Endothelial cell of umbilical vein (primary cell): ENCODE measurements around the gene PNKD. TPM values are rescaled to one million over a fixed set of nuclear protein-coding genes. Genes with fewer than 3 reads are reported as not detected.

Experiments used
- BruUV-seq: library from RNA; stranded (reverse); fragments of 400-500 nt; replicated peaks from 2 replicates; lab custom pipeline; 2021; lab: Mats Ljungman, UMichigan
- CTCF ChIA-PET: fragments of 300-600, 350-600 bp; sonication (Branson Sonifier 250); formaldehyde crosslinking; loops from one replicate; lab custom pipeline; 2021; ENCODE audit warnings: antibody characterized with exemption, inconsistent platforms; lab: Charles Lee
- POLR2A ChIA-PET: fragments of 300-600, 350-600 bp; sonication (Branson Sonifier 250); formaldehyde crosslinking; loops from one replicate; lab custom pipeline; 2021; ENCODE audit warnings: antibody characterized with exemption, inconsistent platforms; lab: Charles Lee
- DNase-seq: peaks from one replicate; pipeline ENCODE4 v3.0.0-alpha.2; 2011; ENCODE audit warnings: low read depth, low spot score
- FAIRE-seq: peaks from 2 replicates; lab custom pipeline; 2011; peaks lifted over from hg19 to GRCh38; lab: Jason Lieb, UNC
- H2AFZ ChIP-seq: 2 replicates; pipeline ENCODE4 v1.6.0; 2012; ENCODE audit warnings: low read depth, low read length, control low read depth, inconsistent platforms
- H3K27ac ChIP-seq: 2 replicates; pipeline ENCODE4 v1.5.1; 2011; ENCODE audit warnings: low read depth, mild to moderate bottlenecking, control low read depth, low read length, moderate library complexity; ENCODE audit not compliant: insufficient read depth
- H3K27me3 ChIP-seq, 2 experiments: 2 replicates each; pipeline versions ENCODE4 v1.6.0 to v1.6.1; 2011; ENCODE audit warnings: low read length in 2 of 2, mixed read lengths in 1 of 2; ENCODE audit not compliant: control insufficient read depth in 2 of 2, insufficient read depth in 2 of 2
- H3K36me3 ChIP-seq, 2 experiments: 2 replicates in 1 of 2; 3 replicates in 1 of 2; pipeline ENCODE4 v1.5.1; 2011; ENCODE audit warnings: low read length in 2 of 2, mild to moderate bottlenecking in 1 of 2, moderate library complexity in 1 of 2; ENCODE audit not compliant: control insufficient read depth in 2 of 2, insufficient read depth in 2 of 2; ENCODE audit errors: extremely low read depth in 1 of 2
- H3K4me1 ChIP-seq: 3 replicates; pipeline ENCODE4 v1.5.1; 2011; ENCODE audit warnings: mild to moderate bottlenecking, low read length; ENCODE audit not compliant: control insufficient read depth, insufficient read depth; ENCODE audit errors: extremely low read depth
- H3K4me2 ChIP-seq: 2 replicates; pipeline ENCODE4 v1.6.1; 2011; ENCODE audit warnings: low read length, control low read depth, mixed read lengths; ENCODE audit not compliant: insufficient read depth
- H3K4me3 ChIP-seq, 3 experiments: fragments of 200-600 bp in 1 of 3; sonication (generic), shearing (Covaris generic) in 1 of 3; replicated peaks in 1 of 3; 2 replicates each; pipeline ENCODE4 v1.5.1; 2011 to 2016; ENCODE audit warnings: control low read depth in 3 of 3, low read length in 3 of 3, mild to moderate bottlenecking in 2 of 3, inconsistent platforms in 1 of 3, low read depth in 1 of 3, moderate library complexity in 1 of 3; ENCODE audit not compliant: insufficient read depth in 1 of 3
- H3K79me2 ChIP-seq: 2 replicates; pipeline ENCODE4 v1.6.0; 2012; ENCODE audit warnings: low read length, inconsistent platforms; ENCODE audit not compliant: control insufficient read depth, insufficient read depth
- H3K9ac ChIP-seq: replicated peaks from 2 replicates; pipeline ENCODE3; 2011; ENCODE audit warnings: low read length, control low read depth; ENCODE audit not compliant: insufficient read depth; ENCODE audit errors: extremely low read depth
- H3K9me1 ChIP-seq: replicated peaks from 3 replicates; pipeline ENCODE4 v1.6.0; 2011; ENCODE audit warnings: mild to moderate bottlenecking, low read length; ENCODE audit not compliant: control insufficient read depth, insufficient read depth; ENCODE audit errors: extremely low read depth
- H3K9me3 ChIP-seq: replicated peaks from 2 replicates; pipeline ENCODE4 v1.5.1; 2012; ENCODE audit warnings: low read length, inconsistent platforms; ENCODE audit not compliant: control insufficient read depth, insufficient read depth
- H4K20me1 ChIP-seq: replicated peaks from 2 replicates; pipeline ENCODE3; 2011; ENCODE audit warnings: mild to moderate bottlenecking, low read length; ENCODE audit not compliant: control insufficient read depth, insufficient read depth; ENCODE audit errors: extremely low read depth
- CTCF ChIP-seq, 2 donors: IDR thresholded peaks; 1 replicate in 1 of 2; 2 replicates in 1 of 2; pipeline ENCODE4 v1.5.1; 2011; ENCODE audit warnings: low read length in 2 of 2, mild to moderate bottlenecking in 2 of 2, moderate library complexity in 2 of 2, control low read depth in 1 of 2, inconsistent platforms in 1 of 2, low read depth in 1 of 2; ENCODE audit not compliant: insufficient read depth in 1 of 2; ENCODE audit errors: extremely low read depth in 1 of 2
- EZH2 ChIP-seq: IDR thresholded peaks from 2 replicates; pipeline ENCODE4 v1.6.1; 2012; ENCODE audit warnings: borderline replicate concordance, low read depth, mild to moderate bottlenecking, moderate library complexity, low read length, inconsistent platforms; ENCODE audit not compliant: severe bottlenecking
- FOS ChIP-seq: IDR thresholded peaks from 2 replicates; pipeline ENCODE4 v1.6.1; 2011; ENCODE audit warnings: mild to moderate bottlenecking, low read length, moderate library complexity, borderline replicate concordance; ENCODE audit not compliant: insufficient read depth
- GATA2 ChIP-seq: IDR thresholded peaks from 2 replicates; pipeline ENCODE4 v1.7.0; 2011; ENCODE audit warnings: low read depth, mild to moderate bottlenecking, moderate library complexity, mixed read lengths, low read length; ENCODE audit not compliant: insufficient read length, insufficient read depth
- JUN ChIP-seq: IDR thresholded peaks from 2 replicates; pipeline ENCODE4 v1.6.1; 2011; ENCODE audit warnings: borderline replicate concordance, low read depth; ENCODE audit not compliant: insufficient read length, insufficient read depth
- MAX ChIP-seq: IDR thresholded peaks from 2 replicates; pipeline ENCODE4 v1.6.1; 2011; ENCODE audit not compliant: insufficient read depth, insufficient read length
- MYC ChIP-seq: IDR thresholded peaks from one replicate; pipeline ENCODE4 v1.6.1; 2011; ENCODE audit warnings: mild to moderate bottlenecking, low read depth, low read length
- POLR2A ChIP-seq: IDR thresholded peaks from 2 replicates; pipeline ENCODE4 v1.6.1; 2012; ENCODE audit warnings: low read depth, mild to moderate bottlenecking, control low read depth, low read length
- POLR2AphosphoS5 ChIP-seq: IDR thresholded peaks from 2 replicates; pipeline ENCODE4 v1.6.1; 2012; ENCODE audit warnings: low read depth, mild to moderate bottlenecking, control low read depth, low read length, moderate library complexity; ENCODE audit not compliant: insufficient read depth
- dilution Hi-C: fragments of 300-500 bp; cut with MboI; formaldehyde crosslinking; loops from one replicate; pipeline ENCODE4 v1.15.0; 2019; ENCODE audit warnings: low sequenced_read_pairs; ENCODE audit not compliant: extremely low pct_ligation_motif_present
- intact Hi-C: fragments of 100-400 bp; cut with micrococcal nuclease; formaldehyde crosslinking; loops from one replicate; pipeline ENCODE4 v1.10.0; 2022
- polyA plus RNA-seq, 4 experiments: library from polyadenylated mRNA; depleted of rRNA in 3 of 4; stranded (reverse) in 3 of 4; unstranded in 1 of 4; fragments of >200 nt; gene quantifications; 2 replicates each; pipeline versions ENCODE4 v1.2.1 to v1.2.3, GENCODE V29; 2011 to 2012; ENCODE audit warnings: missing spikeins in 1 of 4
- total RNA-seq: library from RNA; stranded (reverse); gene quantifications from 2 replicates; pipeline ENCODE4 v1.2.3, GENCODE V29; 2021

PNKD gene
- total and polyA plus RNA-seq, 2 donors (not counting 3 experiments of a cell fraction or from before 2014, with no cell fraction given), result 56.1 to 88.3 TPM

GRCh38 chr2:218329826-218330593, 59.7 kb downstream of the PNKD start:
- H3K4me3 ChIP-seq, result no peak overlapping the region
- H3K9me3 ChIP-seq, result no peaks in the 10 kb centered on the region
- no peaks in the 10 kb centered on the region for H3K79me2 ChIP-seq
- BruUV-seq, result no TSS peak
- ChIA-PET CTCF (interaction anchor here (0.5 to 1.1 kb wide), 3 partner anchors 11 to 66 kb away, joined by 3 to 4 read pairs (median 3); partner anchors contain the start of gene CATIP), POLR2A (no interaction called here)
- H3K9ac ChIP-seq, result no peak overlapping the region
- H3K27me3 ChIP-seq, result no peaks in the 10 kb centered on the region
- dilution Hi-C loops (no loop called here), intact Hi-C loops (no loop called here)
- no peaks in the 10 kb centered on the region for H3K4me1 ChIP-seq
- FAIRE-seq, result no peak
- H3K9me1 ChIP-seq, result no peaks in the 10 kb centered on the region
- TF ChIP-seq MAX, result no peak
- TF ChIP-seq GATA2, result no peak
- no peak for TF ChIP-seq CTCF (IDR thresholded peaks at IDR 0.05; ENCODE audit: extremely low read depth in 1 of 2, insufficient read depth in 1 of 2, low read depth in 1 of 2, low read length in 2 of 2)
- TF ChIP-seq POLR2A, result no peak
- no peak for TF ChIP-seq FOS
- TF ChIP-seq EZH2, result no peak
- TF ChIP-seq POLR2AphosphoS5, result no peak
- TF ChIP-seq MYC, result no peak
- TF ChIP-seq JUN, result no peak
- H4K20me1 ChIP-seq, result no peaks in the 10 kb centered on the region
- H3K27ac ChIP-seq, result no peak overlapping the region
- DNase-seq, result no peak
- H3K4me2 ChIP-seq, result no peak overlapping the region
- H3K36me3 ChIP-seq, result no peaks in the 10 kb centered on the region
- H2AFZ ChIP-seq, result no peak overlapping the region
